ENCODE results near the gene TSPAN14. TPM values are rescaled to one million over a fixed set of nuclear protein-coding genes. Genes with fewer than 3 reads are reported as not detected.

TSPAN14 gene
- total and polyA plus RNA-seq, 2 experiments from 2014 or later: 17.9 to 40.7 TPM

DNA sequence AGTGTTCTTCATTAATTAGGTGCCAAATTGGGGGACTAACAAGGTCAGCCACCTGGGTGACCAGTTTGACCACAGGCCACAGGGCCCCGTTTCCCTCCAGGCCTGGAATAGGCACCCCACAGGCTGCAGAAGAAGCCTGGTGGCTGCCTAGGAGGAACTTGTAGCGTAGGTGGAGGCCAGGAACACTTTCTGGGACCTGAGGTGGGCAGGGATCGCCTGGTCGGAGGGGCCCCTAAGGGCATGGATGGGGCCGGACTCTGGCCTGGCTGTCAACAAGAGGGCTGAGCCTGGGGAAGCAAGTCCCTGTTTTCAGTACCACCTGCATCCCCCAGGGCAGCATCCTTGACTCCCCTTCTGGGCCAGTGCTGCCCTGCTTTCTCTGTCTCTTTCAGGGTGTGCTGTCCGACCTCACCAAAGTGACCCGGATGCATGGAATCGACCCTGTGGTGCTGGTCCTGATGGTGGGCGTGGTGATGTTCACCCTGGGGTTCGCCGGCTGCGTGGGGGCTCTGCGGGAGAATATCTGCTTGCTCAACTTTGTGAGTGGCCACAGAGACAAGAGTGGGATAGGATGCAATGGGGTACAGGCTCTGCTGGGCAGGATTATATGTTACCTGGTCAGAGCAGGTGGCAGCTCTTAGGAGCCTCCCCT is 52.9 kb downstream of the TSPAN14 start (continued):
- TF ChIP-seq, protein P1, sequence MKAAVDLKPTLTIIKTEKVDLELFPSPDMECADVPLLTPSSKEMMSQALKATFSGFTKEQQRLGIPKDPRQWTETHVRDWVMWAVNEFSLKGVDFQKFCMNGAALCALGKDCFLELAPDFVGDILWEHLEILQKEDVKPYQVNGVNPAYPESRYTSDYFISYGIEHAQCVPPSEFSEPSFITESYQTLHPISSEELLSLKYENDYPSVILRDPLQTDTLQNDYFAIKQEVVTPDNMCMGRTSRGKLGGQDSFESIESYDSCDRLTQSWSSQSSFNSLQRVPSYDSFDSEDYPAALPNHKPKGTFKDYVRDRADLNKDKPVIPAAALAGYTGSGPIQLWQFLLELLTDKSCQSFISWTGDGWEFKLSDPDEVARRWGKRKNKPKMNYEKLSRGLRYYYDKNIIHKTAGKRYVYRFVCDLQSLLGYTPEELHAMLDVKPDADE (IDR thresholded peaks at IDR 0.05): no peak
- TF ChIP-seq STAT1 (IDR thresholded peaks at IDR 0.05; ENCODE audit: unreplicated experiment): no peak
- no peak for TF ChIP-seq EZH2 (IDR thresholded peaks at IDR 0.05; ENCODE audit: low read depth, unreplicated experiment)
- TF ChIP-seq POLR2AphosphoS5 (IDR thresholded peaks at IDR 0.05; ENCODE audit: low read depth): no peak
- TF ChIP-seq CREB1 (CRISPR knock-in tag; IDR thresholded peaks at IDR 0.05; ENCODE audit: low read depth): no peak

DNA sequence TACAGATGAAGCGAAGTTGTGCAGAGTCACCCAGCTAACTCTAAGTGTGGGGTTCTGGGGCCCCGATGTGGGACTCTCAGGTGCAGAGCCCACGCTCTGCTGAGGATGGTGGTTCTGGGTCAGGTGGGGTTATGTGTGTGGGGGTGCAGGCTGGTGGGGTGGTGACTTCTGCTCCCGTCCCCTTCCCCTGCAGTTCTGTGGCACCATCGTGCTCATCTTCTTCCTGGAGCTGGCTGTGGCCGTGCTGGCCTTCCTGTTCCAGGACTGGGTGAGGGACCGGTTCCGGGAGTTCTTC is 54.9 kb downstream of the TSPAN14 start:
- H3K27ac ChIP-seq (ENCODE audit: low read depth): no peak overlapping the region
- DNase-seq (ENCODE audit: low spot score) (no peak), ATAC-seq (no peak)
- H3K9me2 ChIP-seq (ENCODE audit: insufficient read depth): no peaks in the 10 kb centered on the region
- peaks cover 8% of the 10 kb centered on the region; the same call in 1 of the 2 replicates for H3K36me3 ChIP-seq (ENCODE audit: insufficient read depth)
- 0 out of 2 replicates have a peak, but pooled peaks cover 12% of the 10 kb centered on the region for H3K79me2 ChIP-seq (replicated peaks; ENCODE audit: insufficient read depth)
- Mint-ChIP-seq H3K4me3 (no peak overlapping the region), H3K27ac (no peak overlapping the region), H3K27me3 (ENCODE audit: insufficient read depth, low read depth, poor library complexity) (peaks cover 5% of the 10 kb centered on the region), H3K4me1 (peaks cover 12% of the 10 kb centered on the region), H3K36me3 (ENCODE audit: low read depth) (peaks cover 52% of the 10 kb centered on the region), H3K9me3 (no peaks in the 10 kb centered on the region)
- peaks cover 8% of the 10 kb centered on the region; the same call in 1 of the 2 replicates for H4K20me1 ChIP-seq (replicated peaks; ENCODE audit: insufficient read depth)
- no peaks in the 10 kb centered on the region for H3K27me3 ChIP-seq (ENCODE audit: insufficient read depth)
- no peaks in the 10 kb centered on the region for H3F3A ChIP-seq (replicated peaks; ENCODE audit: low read depth)
- no peaks in the 10 kb centered on the region for H3K4me1 ChIP-seq (ENCODE audit: insufficient read depth)
- no peak overlapping the region for H3K4me2 ChIP-seq
- H2AFZ ChIP-seq: no peak overlapping the region
- no peak overlapping the region for H3K4me3 ChIP-seq
- TF ChIP-seq STAT1 (IDR thresholded peaks at IDR 0.05; ENCODE audit: unreplicated experiment) (no peak), POLR2AphosphoS5 (IDR thresholded peaks at IDR 0.05; ENCODE audit: low read depth) (no peak), EZH2phosphoT487 (IDR thresholded peaks at IDR 0.05; ENCODE audit: unreplicated experiment) (no peak), JUNB (IDR thresholded peaks at IDR 0.05; ENCODE audit: unreplicated experiment) (no peak), ZNF114 (CRISPR knock-in tag; IDR thresholded peaks at IDR 0.05) (no peak), NANOG (IDR thresholded peaks at IDR 0.05; ENCODE audit: borderline replicate concordance) (no peak)
- TF ChIP-seq, protein P2, sequence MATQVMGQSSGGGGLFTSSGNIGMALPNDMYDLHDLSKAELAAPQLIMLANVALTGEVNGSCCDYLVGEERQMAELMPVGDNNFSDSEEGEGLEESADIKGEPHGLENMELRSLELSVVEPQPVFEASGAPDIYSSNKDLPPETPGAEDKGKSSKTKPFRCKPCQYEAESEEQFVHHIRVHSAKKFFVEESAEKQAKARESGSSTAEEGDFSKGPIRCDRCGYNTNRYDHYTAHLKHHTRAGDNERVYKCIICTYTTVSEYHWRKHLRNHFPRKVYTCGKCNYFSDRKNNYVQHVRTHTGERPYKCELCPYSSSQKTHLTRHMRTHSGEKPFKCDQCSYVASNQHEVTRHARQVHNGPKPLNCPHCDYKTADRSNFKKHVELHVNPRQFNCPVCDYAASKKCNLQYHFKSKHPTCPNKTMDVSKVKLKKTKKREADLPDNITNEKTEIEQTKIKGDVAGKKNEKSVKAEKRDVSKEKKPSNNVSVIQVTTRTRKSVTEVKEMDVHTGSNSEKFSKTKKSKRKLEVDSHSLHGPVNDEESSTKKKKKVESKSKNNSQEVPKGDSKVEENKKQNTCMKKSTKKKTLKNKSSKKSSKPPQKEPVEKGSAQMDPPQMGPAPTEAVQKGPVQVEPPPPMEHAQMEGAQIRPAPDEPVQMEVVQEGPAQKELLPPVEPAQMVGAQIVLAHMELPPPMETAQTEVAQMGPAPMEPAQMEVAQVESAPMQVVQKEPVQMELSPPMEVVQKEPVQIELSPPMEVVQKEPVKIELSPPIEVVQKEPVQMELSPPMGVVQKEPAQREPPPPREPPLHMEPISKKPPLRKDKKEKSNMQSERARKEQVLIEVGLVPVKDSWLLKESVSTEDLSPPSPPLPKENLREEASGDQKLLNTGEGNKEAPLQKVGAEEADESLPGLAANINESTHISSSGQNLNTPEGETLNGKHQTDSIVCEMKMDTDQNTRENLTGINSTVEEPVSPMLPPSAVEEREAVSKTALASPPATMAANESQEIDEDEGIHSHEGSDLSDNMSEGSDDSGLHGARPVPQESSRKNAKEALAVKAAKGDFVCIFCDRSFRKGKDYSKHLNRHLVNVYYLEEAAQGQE (IDR thresholded peaks at IDR 0.05; ENCODE audit: unreplicated experiment): no peak
- TF ChIP-seq, protein P1 (IDR thresholded peaks at IDR 0.05): no peak
- TF ChIP-seq, protein P3, sequence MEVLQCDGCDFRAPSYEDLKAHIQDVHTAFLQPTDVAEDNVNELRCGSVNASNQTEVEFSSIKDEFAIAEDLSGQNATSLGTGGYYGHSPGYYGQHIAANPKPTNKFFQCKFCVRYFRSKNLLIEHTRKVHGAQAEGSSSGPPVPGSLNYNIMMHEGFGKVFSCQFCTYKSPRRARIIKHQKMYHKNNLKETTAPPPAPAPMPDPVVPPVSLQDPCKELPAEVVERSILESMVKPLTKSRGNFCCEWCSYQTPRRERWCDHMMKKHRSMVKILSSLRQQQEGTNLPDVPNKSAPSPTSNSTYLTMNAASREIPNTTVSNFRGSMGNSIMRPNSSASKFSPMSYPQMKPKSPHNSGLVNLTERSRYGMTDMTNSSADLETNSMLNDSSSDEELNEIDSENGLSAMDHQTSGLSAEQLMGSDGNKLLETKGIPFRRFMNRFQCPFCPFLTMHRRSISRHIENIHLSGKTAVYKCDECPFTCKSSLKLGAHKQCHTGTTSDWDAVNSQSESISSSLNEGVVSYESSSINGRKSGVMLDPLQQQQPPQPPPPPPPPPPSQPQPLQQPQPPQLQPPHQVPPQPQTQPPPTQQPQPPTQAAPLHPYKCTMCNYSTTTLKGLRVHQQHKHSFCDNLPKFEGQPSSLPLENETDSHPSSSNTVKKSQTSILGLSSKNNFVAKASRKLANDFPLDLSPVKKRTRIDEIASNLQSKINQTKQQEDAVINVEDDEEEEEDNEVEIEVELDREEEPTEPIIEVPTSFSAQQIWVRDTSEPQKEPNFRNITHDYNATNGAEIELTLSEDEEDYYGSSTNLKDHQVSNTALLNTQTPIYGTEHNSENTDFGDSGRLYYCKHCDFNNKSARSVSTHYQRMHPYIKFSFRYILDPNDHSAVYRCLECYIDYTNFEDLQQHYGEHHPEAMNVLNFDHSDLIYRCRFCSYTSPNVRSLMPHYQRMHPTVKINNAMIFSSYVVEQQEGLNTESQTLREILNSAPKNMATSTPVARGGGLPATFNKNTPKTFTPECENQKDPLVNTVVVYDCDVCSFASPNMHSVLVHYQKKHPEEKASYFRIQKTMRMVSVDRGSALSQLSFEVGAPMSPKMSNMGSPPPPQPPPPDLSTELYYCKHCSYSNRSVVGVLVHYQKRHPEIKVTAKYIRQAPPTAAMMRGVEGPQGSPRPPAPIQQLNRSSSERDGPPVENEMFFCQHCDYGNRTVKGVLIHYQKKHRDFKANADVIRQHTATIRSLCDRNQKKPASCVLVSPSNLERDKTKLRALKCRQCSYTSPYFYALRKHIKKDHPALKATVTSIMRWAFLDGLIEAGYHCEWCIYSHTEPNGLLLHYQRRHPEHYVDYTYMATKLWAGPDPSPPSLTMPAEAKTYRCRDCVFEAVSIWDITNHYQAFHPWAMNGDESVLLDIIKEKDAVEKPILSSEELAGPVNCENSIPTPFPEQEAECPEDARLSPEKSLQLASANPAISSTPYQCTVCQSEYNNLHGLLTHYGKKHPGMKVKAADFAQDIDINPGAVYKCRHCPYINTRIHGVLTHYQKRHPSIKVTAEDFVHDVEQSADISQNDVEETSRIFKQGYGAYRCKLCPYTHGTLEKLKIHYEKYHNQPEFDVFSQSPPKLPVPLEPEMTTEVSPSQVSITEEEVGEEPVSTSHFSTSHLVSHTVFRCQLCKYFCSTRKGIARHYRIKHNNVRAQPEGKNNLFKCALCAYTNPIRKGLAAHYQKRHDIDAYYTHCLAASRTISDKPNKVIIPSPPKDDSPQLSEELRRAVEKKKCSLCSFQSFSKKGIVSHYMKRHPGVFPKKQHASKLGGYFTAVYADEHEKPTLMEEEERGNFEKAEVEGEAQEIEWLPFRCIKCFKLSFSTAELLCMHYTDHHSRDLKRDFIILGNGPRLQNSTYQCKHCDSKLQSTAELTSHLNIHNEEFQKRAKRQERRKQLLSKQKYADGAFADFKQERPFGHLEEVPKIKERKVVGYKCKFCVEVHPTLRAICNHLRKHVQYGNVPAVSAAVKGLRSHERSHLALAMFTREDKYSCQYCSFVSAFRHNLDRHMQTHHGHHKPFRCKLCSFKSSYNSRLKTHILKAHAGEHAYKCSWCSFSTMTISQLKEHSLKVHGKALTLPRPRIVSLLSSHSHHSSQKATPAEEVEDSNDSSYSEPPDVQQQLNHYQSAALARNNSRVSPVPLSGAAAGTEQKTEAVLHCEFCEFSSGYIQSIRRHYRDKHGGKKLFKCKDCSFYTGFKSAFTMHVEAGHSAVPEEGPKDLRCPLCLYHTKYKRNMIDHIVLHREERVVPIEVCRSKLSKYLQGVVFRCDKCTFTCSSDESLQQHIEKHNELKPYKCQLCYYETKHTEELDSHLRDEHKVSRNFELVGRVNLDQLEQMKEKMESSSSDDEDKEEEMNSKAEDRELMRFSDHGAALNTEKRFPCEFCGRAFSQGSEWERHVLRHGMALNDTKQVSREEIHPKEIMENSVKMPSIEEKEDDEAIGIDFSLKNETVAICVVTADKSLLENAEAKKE (CRISPR knock-in tag; IDR thresholded peaks at IDR 0.05): no peak

Measured in GM23338 (cell line).